ENCODE measurements around the gene TTC7B.

TTC7B gene

GRCh38 chr14:90808759-90809529 lies 7.3 kb downstream of the TTC7B start:
- no peak overlapping the region for H3K4me3 ChIP-seq (ENCODE audit: low read depth, low read length)
- H2AFZ ChIP-seq (ENCODE audit: insufficient read depth, low read length, poor library complexity) = no peak overlapping the region
- H4K8ac ChIP-seq (ENCODE audit: low read depth, low read length) = no peak overlapping the region
- no peak overlapping the region for H2AK5ac ChIP-seq (ENCODE audit: low read length)
- no peak overlapping the region for H3K14ac ChIP-seq (ENCODE audit: low read length)
- no peak overlapping the region for H2BK12ac ChIP-seq (ENCODE audit: low read length)
- no peak overlapping the region for H2BK120ac ChIP-seq (ENCODE audit: insufficient read depth, low read length, poor library complexity)
- no peak overlapping the region for H3K9ac ChIP-seq (ENCODE audit: low read length)
- peaks cover 4% of the 10 kb centered on the region for H3K9me3 ChIP-seq (ENCODE audit: insufficient read depth, low read depth, low read length)
- no peak overlapping the region for H3K23ac ChIP-seq (ENCODE audit: low read length)
- no peaks in the 10 kb centered on the region for H3K27me3 ChIP-seq (ENCODE audit: insufficient read depth, low read length)
- H3K36me3 ChIP-seq (ENCODE audit: control insufficient read depth in 1 of 2, insufficient read depth in 2 of 2, low read length in 2 of 2) = no peaks in the 10 kb centered on the region
- H3K4me2 ChIP-seq (ENCODE audit: low read length) = no peak overlapping the region
- no peak overlapping the region for H3K27ac ChIP-seq (ENCODE audit: low read depth, low read length)
- peaks cover 24% of the 10 kb centered on the region for H3K79me2 ChIP-seq (ENCODE audit: control insufficient read depth, insufficient read depth, low read length, poor library complexity)
- peaks cover 25% of the 10 kb centered on the region for H3K79me1 ChIP-seq (ENCODE audit: low read length)
- H3K4me1 ChIP-seq (ENCODE audit: control insufficient read depth in 1 of 2, insufficient read depth in 2 of 2, low read length in 2 of 2) = peaks cover 37 to 42% of the 10 kb centered on the region in 2 experiments
- no CpG with 5 or more reads among the region's 15 CpGs for WGBS (ENCODE audit: extremely low coverage, insufficient coverage, insufficient read length)
- H4K12ac ChIP-seq (ENCODE audit: low read depth, low read length) = no peak overlapping the region
- H4K91ac ChIP-seq (ENCODE audit: low read depth, low read length) = no peak overlapping the region
- H3K4ac ChIP-seq (ENCODE audit: low read depth, low read length) = peak overlapping the region; percentile 7
- peak in 1 of 2 donors; percentile 52 for DNase-seq
- H3K18ac ChIP-seq (ENCODE audit: low read length) = peak overlapping the region; percentile 59
- no peak overlapping the region for H2BK5ac ChIP-seq (ENCODE audit: low read depth, low read length, poor library complexity)

GRCh38 chr14:90807060-90807459 lies 9.2 kb downstream of the TTC7B start:
- no peak overlapping the region for H4K12ac ChIP-seq (ENCODE audit: low read depth, low read length)
- H2BK120ac ChIP-seq (ENCODE audit: insufficient read depth, low read length, poor library complexity) = peak overlapping the region; percentile 53
- peaks cover 44 to 50% of the 10 kb centered on the region in 2 experiments for H3K4me1 ChIP-seq (ENCODE audit: control insufficient read depth in 1 of 2, insufficient read depth in 2 of 2, low read length in 2 of 2)
- H3K9ac ChIP-seq (ENCODE audit: low read length) = no peak overlapping the region
- H3K4ac ChIP-seq (ENCODE audit: low read depth, low read length) = peak overlapping the region; percentile 61
- peak overlapping the region; percentile 23 for H3K14ac ChIP-seq (ENCODE audit: low read length)
- no peak overlapping the region for H2BK12ac ChIP-seq (ENCODE audit: low read length)
- H3K79me1 ChIP-seq (ENCODE audit: low read length) = peaks cover 32% of the 10 kb centered on the region
- no peak overlapping the region for H2AFZ ChIP-seq (ENCODE audit: insufficient read depth, low read length, poor library complexity)
- H3K36me3 ChIP-seq (ENCODE audit: control insufficient read depth in 1 of 2, insufficient read depth in 2 of 2, low read length in 2 of 2) = no peaks in the 10 kb centered on the region
- peak overlapping the region; percentile 15 for H3K27ac ChIP-seq (ENCODE audit: low read depth, low read length)
- DNase-seq = no peak
- H3K27me3 ChIP-seq (ENCODE audit: insufficient read depth, low read length) = no peaks in the 10 kb centered on the region
- H2AK5ac ChIP-seq (ENCODE audit: low read length) = peak overlapping the region; percentile 2
- no peak overlapping the region for H3K4me3 ChIP-seq (ENCODE audit: low read depth, low read length)
- no CpG with 5 or more reads among the region's 6 CpGs for WGBS (ENCODE audit: extremely low coverage, insufficient coverage, insufficient read length)
- no peak overlapping the region for H3K23ac ChIP-seq (ENCODE audit: low read length)
- peak overlapping the region; percentile 10 for H3K18ac ChIP-seq (ENCODE audit: low read length)
- peaks cover 22% of the 10 kb centered on the region for H3K79me2 ChIP-seq (ENCODE audit: control insufficient read depth, insufficient read depth, low read length, poor library complexity)
- peak overlapping the region; percentile 24 for H4K8ac ChIP-seq (ENCODE audit: low read depth, low read length)
- peaks cover 5% of the 10 kb centered on the region for H3K9me3 ChIP-seq (ENCODE audit: insufficient read depth, low read depth, low read length)
- H4K91ac ChIP-seq (ENCODE audit: low read depth, low read length) = peak overlapping the region; percentile 38
- no peak overlapping the region for H3K4me2 ChIP-seq (ENCODE audit: low read length)
- peak overlapping the region; percentile 1 for H2BK5ac ChIP-seq (ENCODE audit: low read depth, low read length, poor library complexity)

GRCh38 chr14:90805662-90806540 lies 10.3 kb downstream of the TTC7B start:
- Histone ChIP-seq H4K12ac (ENCODE audit: low read depth, low read length) (no peak overlapping the region), H3K79me1 (ENCODE audit: low read length) (peaks cover 30% of the 10 kb centered on the region), H2AFZ (ENCODE audit: insufficient read depth, low read length, poor library complexity) (no peak overlapping the region), H4K91ac (ENCODE audit: low read depth, low read length) (peak overlapping the region; percentile 38), H3K79me2 (ENCODE audit: control insufficient read depth, insufficient read depth, low read length, poor library complexity) (peaks cover 18% of the 10 kb centered on the region), H3K27ac (ENCODE audit: low read depth, low read length) (peak overlapping the region; percentile 48), H3K4me2 (ENCODE audit: low read length) (no peak overlapping the region), H3K4me3 (ENCODE audit: low read depth, low read length) (no peak overlapping the region), H2BK12ac (ENCODE audit: low read length) (no peak overlapping the region), H3K9me3 (ENCODE audit: insufficient read depth, low read depth, low read length) (peaks cover 6% of the 10 kb centered on the region), H2BK5ac (ENCODE audit: low read depth, low read length, poor library complexity) (no peak overlapping the region), H3K9ac (ENCODE audit: low read length) (no peak overlapping the region), H3K4ac (ENCODE audit: low read depth, low read length) (no peak overlapping the region), H3K36me3 (ENCODE audit: control insufficient read depth in 1 of 2, insufficient read depth in 2 of 2, low read length in 2 of 2) (no peaks in the 10 kb centered on the region), H2BK120ac (ENCODE audit: insufficient read depth, low read length, poor library complexity) (no peak overlapping the region), H3K18ac (ENCODE audit: low read length) (no peak overlapping the region), H4K8ac (ENCODE audit: low read depth, low read length) (no peak overlapping the region), H3K14ac (ENCODE audit: low read length) (no peak overlapping the region), H2AK5ac (ENCODE audit: low read length) (no peak overlapping the region), H3K4me1 (ENCODE audit: control insufficient read depth in 1 of 2, insufficient read depth in 2 of 2, low read length in 2 of 2) (peaks cover 41 to 47% of the 10 kb centered on the region in 2 experiments), H3K23ac (ENCODE audit: low read length) (no peak overlapping the region), H3K27me3 (ENCODE audit: insufficient read depth, low read length) (no peaks in the 10 kb centered on the region)
- no peak for DNase-seq
- no CpG with 5 or more reads among the region's 21 CpGs for WGBS (ENCODE audit: extremely low coverage, insufficient coverage, insufficient read length)

GRCh38 chr14:90805084-90805391 lies 11.2 kb downstream of the TTC7B start:
- no peak overlapping the region for H3K9ac ChIP-seq (ENCODE audit: low read length)
- peak overlapping the region; percentile 2 for H2BK12ac ChIP-seq (ENCODE audit: low read length)
- peak overlapping the region; percentile 12 for H3K4ac ChIP-seq (ENCODE audit: low read depth, low read length)
- no peaks in the 10 kb centered on the region for H3K27me3 ChIP-seq (ENCODE audit: insufficient read depth, low read length)
- peaks cover 30% of the 10 kb centered on the region for H3K79me1 ChIP-seq (ENCODE audit: low read length)
- no peak overlapping the region for H4K12ac ChIP-seq (ENCODE audit: low read depth, low read length)
- no peaks in the 10 kb centered on the region for H3K36me3 ChIP-seq (ENCODE audit: control insufficient read depth in 1 of 2, insufficient read depth in 2 of 2, low read length in 2 of 2)
- peak overlapping the region; percentile 69 for H3K14ac ChIP-seq (ENCODE audit: low read length)
- H3K4me2 ChIP-seq (ENCODE audit: low read length) = no peak overlapping the region
- H3K27ac ChIP-seq (ENCODE audit: low read depth, low read length) = peak overlapping the region; percentile 60
- WGBS (ENCODE audit: extremely low coverage, insufficient coverage, insufficient read length) = no CpG with 5 or more reads among the region's 13 CpGs
- no peak overlapping the region for H2AK5ac ChIP-seq (ENCODE audit: low read length)
- peaks cover 41 to 45% of the 10 kb centered on the region in 2 experiments for H3K4me1 ChIP-seq (ENCODE audit: control insufficient read depth in 1 of 2, insufficient read depth in 2 of 2, low read length in 2 of 2)
- no peak for DNase-seq
- peak overlapping the region; percentile 55 for H4K8ac ChIP-seq (ENCODE audit: low read depth, low read length)
- H4K91ac ChIP-seq (ENCODE audit: low read depth, low read length) = peak overlapping the region; percentile 67
- no peak overlapping the region for H2AFZ ChIP-seq (ENCODE audit: insufficient read depth, low read length, poor library complexity)
- H2BK5ac ChIP-seq (ENCODE audit: low read depth, low read length, poor library complexity) = peak overlapping the region; percentile 8
- no peak overlapping the region for H3K23ac ChIP-seq (ENCODE audit: low read length)
- peaks cover 17% of the 10 kb centered on the region for H3K79me2 ChIP-seq (ENCODE audit: control insufficient read depth, insufficient read depth, low read length, poor library complexity)
- no peak overlapping the region for H2BK120ac ChIP-seq (ENCODE audit: insufficient read depth, low read length, poor library complexity)
- peak overlapping the region; percentile 65 for H3K18ac ChIP-seq (ENCODE audit: low read length)
- no peak overlapping the region for H3K4me3 ChIP-seq (ENCODE audit: low read depth, low read length)
- H3K9me3 ChIP-seq (ENCODE audit: insufficient read depth, low read depth, low read length) = peaks cover 6% of the 10 kb centered on the region

All from trophoblast cell (in vitro differentiated cells and primary cell).